Gastroesophageal sphincter (tissue), 3 donors: ENCODE results near the gene LILRA5.

Experiments used
- POLR2A ChIP-seq, 2 donors: fragments of 450-650 bp; IDR thresholded peaks; one replicate each; pipeline ENCODE4 v1.6.1; 2017; ENCODE audit warnings: antibody characterized with exemption in 2 of 2, mild to moderate bottlenecking in 2 of 2, moderate library complexity in 1 of 2
- POLR2AphosphoS5 ChIP-seq: sonication (generic); formaldehyde crosslinking; IDR thresholded peaks from one replicate; pipeline ENCODE4 v1.6.1; 2017; ENCODE audit warnings: antibody characterized with exemption
- TF ChIP-seq, protein P1 (sequence below), 4 experiments: fragments of 200-600 bp in 2 of 4; fragments of 450-650 bp in 2 of 4; sonication (generic) in 1 of 4; IDR thresholded peaks; one replicate each; pipeline ENCODE4 v1.5.1; 2017 to 2019; ENCODE audit warnings: antibody characterized with exemption in 4 of 4, mild to moderate bottlenecking in 2 of 4, moderate library complexity in 2 of 4

DNA sequence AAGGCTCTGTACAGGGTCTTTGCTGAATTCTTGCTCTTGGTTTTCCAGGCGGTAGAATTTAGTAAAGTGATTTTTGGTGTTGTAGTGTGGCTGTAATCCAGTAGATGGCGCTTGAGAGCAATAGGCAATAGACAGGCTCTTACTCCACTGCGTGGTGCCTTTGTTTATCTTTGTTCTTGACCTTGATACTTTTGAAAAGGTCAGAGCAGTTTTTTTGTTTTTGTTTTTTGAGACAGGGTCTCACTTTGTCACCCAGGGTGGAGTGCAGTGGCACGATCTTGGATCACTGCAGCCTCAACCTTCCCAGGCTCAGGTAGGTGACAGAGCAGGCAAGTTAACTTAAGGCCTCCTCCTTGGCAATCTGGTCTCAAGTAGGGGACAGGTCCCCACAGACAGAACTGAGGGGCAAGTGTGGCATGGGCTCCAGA is 12.2 kb upstream of the LILRA5 start:
- TF ChIP-seq POLR2AphosphoS5 (no peak), POLR2A (IDR thresholded peaks at IDR 0.05) (no peak)
- TF ChIP-seq, protein P1, sequence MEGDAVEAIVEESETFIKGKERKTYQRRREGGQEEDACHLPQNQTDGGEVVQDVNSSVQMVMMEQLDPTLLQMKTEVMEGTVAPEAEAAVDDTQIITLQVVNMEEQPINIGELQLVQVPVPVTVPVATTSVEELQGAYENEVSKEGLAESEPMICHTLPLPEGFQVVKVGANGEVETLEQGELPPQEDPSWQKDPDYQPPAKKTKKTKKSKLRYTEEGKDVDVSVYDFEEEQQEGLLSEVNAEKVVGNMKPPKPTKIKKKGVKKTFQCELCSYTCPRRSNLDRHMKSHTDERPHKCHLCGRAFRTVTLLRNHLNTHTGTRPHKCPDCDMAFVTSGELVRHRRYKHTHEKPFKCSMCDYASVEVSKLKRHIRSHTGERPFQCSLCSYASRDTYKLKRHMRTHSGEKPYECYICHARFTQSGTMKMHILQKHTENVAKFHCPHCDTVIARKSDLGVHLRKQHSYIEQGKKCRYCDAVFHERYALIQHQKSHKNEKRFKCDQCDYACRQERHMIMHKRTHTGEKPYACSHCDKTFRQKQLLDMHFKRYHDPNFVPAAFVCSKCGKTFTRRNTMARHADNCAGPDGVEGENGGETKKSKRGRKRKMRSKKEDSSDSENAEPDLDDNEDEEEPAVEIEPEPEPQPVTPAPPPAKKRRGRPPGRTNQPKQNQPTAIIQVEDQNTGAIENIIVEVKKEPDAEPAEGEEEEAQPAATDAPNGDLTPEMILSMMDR (IDR thresholded peaks at IDR 0.05), result peak in 3 of 4 experiments; percentile 41 to 75 (median 53)
